NCI-H2196 (cell line): Measurements from ENCODE around the gene SLC8A3.

Experiments
- DNase-seq: peaks from one replicate; lab custom pipeline; 2025; ENCODE audit not compliant: unreplicated experiment; lab: John Stamatoyannopoulos, UW

The SLC8A3 gene

DNA sequence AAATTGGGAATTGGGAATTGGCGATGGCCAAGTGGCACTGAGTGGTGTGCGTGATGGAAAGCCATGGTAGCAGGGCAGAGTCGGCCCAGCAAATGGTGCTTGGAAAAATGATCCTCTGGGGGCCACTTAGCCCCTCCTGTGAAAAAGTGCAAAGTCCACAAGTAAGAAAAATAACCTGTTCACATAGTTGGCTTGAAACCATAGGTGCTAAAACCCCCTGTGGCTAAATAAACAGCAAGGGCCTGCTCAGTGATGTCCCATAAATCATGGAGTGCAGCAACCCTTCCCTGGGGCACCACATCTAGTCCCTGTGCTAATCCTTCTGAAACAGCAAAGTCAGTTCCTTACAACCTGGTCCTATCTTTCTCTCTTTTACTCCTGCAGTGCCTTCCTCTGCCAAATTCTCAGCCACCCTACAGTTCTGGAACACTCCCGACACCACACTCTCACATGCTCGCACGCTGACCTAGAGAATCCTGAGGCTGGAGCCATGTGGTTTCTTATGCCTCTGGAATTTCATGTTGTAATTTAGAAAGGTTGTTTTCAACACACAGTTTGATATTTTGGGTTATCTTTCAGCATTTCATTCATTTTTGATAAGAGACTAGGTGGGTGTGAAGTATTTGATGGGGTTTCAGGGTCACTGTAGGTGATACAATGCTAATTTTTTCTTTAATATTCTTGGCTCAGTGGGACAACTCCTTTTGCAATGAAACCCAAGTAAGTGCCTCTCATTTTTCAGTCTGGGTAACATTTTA, 186.0 kb downstream of the SLC8A3 start:
- DNase-seq, result no peak

DNA sequence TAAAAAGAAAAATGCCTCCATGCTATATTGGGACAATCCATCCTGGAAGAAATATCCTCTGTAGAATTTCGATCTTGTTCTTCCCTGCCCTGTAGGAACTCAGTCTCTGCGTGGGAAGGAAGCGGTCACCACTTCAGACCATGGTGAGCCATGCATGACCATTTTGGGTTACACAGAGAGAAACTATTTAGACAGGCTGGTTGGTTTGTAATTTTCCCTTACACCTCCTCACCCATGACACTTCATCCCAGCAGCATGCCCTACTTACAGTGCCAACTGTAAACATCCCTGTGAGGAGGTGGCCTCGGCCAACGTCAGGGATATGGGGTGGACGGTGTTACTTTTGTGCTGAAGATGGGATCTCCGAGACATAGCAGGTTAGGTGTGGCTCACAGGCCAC, 188.2 kb downstream of the SLC8A3 start:
- no peak for DNase-seq

DNA sequence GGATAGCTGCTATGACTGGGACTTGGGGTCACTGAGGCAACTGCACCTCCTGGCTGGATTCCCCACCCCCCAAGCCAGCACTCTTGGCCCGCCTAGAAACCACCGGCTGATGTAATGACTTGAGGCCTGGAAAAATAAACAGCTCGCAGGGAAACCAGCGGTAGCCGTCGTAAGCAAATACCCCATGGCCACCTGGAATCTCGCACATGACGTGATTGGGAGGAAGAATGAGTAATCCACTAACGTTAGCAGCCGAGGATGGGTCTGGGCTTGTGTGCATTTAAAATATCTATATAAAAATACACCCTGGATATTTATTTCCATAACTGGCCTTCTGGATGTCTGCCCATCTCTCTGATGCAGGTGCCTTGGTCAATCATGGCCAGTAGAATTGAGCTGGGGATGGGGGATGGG, 189.5 kb downstream of the SLC8A3 start:
- DNase-seq, result peak; percentile 96

DNA sequence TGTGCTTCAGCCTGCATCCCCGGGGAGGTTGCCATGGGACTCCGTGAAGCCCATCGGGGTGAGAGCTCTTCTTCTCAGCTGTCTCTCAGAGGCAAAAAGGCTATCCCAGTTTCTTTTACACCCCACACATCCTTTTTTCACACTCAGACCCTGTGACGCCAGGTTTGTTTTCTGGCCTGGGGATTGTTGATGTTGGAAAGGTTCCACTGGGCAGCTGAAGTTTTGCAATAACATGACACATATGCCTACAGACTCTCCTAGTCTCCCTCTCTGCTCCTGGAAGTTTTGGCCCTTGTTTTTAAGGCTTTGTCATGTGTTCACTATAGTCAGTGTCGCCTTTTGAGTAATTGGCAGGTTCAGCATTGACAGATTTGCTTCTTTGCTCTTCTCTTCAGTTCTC, 190.9 kb downstream of the SLC8A3 start:
- peak; percentile 81 for DNase-seq

DNA sequence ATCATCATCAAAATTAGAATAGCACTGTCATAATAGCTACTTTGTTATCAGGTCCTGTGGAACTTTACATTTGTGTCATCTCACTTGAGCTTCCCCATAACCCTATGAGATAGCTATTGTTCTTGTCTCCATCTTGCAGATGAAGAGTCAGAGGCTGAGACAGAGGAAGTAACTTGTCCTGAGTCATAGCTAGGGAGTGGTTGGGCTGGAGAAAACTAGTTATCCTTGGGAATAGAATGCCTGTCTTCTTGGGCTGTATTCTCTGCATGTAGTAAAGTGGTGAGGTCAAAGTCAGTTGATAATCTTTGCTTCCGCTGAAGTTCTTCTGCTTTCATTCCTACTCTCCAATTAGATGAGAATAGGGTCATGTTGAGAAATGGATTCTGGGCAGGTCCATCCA, 192.5 kb downstream of the SLC8A3 start:
- no peak for DNase-seq
